LNCaP clone FGC (cell line): Measurements from ENCODE around the gene ARHGEF28.

ENCODE experiments used
- DNase-seq: peaks from one replicate; pipeline ENCODE4 v3.0.0-alpha.2; 2011; ENCODE audit warnings: low read depth
- H3K4me3 ChIP-seq: 2 replicates; pipeline ENCODE4 v1.5.1; 2011; ENCODE audit warnings: mild to moderate bottlenecking, low read depth, low read length, control low read depth
- TF ChIP-seq, protein P1 (sequence below): IDR thresholded peaks from 2 replicates; pipeline ENCODE4 v1.5.1; 2012; ENCODE audit warnings: mild to moderate bottlenecking; ENCODE audit not compliant: control insufficient read depth, insufficient read depth; ENCODE audit errors: extremely low read depth

Gene ARHGEF28

DNA sequence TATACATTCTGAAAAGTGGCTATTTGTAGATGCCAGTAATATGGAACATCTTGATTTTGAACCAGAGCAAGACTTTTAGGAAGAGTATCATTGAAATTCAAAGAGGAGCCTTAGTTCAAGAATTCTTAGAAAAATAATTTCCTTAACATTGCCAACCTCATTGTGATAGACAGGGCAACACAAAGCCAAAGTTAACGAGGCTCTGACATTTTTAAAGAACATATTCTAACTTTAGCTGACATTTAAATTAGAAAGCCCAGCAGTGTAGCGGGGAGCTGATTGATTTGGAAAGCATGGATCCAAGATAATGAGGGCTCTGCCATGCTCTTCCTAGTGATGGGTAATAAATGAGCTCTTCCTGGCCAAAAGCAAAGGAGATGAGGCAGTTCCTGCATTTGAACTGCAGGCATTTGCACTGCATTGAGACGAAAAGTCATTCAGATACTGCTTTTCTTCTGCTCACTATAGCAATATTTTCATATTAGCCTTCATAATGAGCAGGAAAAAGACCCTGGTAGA, 325.0 kb downstream of the ARHGEF28 start:
- no peak for DNase-seq
- TF ChIP-seq, protein P1, sequence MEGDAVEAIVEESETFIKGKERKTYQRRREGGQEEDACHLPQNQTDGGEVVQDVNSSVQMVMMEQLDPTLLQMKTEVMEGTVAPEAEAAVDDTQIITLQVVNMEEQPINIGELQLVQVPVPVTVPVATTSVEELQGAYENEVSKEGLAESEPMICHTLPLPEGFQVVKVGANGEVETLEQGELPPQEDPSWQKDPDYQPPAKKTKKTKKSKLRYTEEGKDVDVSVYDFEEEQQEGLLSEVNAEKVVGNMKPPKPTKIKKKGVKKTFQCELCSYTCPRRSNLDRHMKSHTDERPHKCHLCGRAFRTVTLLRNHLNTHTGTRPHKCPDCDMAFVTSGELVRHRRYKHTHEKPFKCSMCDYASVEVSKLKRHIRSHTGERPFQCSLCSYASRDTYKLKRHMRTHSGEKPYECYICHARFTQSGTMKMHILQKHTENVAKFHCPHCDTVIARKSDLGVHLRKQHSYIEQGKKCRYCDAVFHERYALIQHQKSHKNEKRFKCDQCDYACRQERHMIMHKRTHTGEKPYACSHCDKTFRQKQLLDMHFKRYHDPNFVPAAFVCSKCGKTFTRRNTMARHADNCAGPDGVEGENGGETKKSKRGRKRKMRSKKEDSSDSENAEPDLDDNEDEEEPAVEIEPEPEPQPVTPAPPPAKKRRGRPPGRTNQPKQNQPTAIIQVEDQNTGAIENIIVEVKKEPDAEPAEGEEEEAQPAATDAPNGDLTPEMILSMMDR = no peak
- no peak overlapping the region for H3K4me3 ChIP-seq

DNA sequence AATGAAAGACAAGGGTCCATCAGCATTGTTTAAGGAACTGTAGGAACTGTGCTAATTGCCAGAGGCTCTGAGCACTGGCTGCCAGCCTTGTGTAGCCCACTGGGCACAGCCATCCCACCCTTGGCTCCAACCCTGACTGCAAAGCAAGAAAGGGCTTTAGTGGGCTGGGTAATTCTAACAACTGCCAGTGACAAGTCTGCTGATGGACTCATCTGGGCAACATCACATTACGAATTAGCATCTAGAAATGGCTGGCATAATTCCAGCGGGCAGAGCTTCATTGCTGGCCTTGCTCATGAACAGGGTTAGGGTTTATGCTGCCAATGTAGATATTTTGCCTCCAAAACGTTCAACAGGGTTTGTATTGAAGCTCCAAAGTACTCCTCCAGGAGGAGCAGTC, 326.9 kb downstream of the ARHGEF28 start:
- no peak overlapping the region for H3K4me3 ChIP-seq
- no peak for DNase-seq
- TF ChIP-seq, protein P1 = no peak

DNA sequence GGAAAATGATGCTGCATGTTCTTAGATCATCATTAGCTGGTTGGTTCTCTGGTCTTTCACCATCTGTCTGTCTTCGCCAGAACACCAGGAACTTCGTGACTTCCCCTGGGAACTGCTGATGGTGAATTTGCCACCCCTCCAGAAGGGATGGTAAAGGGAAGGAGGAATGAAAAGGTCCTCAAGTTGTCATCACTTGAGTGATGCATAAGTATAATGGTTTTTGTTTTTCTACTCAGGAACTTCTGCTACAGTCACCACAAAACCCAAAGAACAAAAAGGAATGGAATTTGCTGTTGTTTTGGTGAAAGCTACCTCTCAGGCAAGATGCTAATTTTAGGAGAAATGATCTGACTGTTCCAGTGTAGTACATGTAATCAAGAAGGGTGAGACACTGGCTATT, 328.4 kb downstream of the ARHGEF28 start:
- no peak overlapping the region for H3K4me3 ChIP-seq
- TF ChIP-seq, protein P1 = no peak
- no peak for DNase-seq

DNA sequence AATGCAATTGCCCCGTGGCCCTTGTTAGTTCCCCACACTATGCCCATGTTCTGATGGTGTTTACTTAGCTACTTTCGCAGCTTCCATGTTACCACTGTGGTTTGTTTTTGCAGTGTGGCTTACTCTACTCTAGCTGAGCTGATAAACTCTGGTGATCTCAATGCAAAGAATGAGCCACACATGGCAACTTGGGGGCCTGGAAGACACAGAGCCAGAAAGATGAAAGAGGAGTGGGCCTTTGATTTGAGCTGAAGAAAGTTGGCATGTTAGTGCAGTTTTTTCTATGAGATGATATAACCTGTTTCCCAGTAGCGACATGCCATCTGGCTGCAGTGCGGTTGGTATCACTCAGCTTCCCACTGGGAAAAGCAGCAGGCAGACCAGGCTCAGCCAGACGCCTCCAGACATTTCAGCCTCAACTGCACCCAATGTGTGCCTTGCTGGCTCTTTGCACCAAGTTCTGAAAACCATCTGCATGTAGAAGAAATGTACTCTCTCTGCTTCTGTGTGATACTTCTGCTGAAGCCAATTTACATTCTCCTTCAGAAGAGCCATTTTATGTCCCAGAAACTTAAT, 329.4 kb downstream of the ARHGEF28 start:
- no peak for DNase-seq
- H3K4me3 ChIP-seq = no peak overlapping the region
- TF ChIP-seq, protein P1 = no peak

DNA sequence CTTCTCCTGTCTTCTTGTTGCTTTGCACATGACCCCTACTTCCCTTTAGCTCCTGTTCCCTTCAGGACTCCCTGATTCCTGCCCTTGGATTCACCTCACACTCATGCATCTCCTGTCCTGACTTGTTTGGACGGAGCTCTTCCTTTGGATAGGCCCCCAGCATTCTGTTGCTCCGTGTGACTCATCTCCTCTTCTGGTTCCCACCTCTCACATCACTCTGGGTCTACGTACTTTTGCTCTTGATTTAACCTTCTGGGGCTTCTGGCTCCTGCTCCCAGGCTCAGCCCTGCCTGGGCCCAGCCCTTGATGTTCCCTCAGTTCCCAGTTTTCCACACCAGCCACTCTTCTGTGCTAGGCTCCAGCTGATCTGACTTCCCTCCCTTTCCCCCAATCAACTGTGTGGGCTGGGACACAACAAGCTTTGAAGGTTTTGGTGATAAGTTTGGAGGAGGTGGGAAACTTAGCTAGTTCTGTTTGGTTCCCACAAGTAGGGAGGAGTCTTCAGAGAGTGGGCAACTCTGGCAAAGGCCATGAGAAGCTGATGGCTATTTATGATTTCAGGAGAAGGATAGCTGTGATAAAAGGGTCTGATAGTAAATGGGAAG, 331.5 kb downstream of the ARHGEF28 start:
- H3K4me3 ChIP-seq = no peak overlapping the region
- no peak for DNase-seq
- TF ChIP-seq, protein P1 = no peak

DNA sequence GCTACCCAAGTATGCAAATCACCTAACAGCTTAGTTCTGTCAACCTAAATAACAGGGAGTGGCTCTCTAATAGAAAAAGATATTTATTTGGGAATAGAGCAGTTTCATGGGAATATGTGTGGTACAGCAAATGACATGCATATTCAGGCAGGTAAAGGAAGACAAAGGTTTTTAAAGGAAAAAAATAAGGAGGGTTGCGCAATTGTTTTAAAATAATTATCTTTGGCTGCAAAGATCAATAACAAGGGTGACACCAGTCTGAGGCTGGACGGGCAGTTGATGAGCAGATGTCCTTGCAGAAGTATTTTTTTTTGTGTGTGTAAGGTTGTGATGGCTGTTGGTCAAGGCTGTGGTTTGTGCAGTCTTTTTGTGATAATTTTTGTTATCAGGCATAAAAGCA, 332.0 kb downstream of the ARHGEF28 start:
- TF ChIP-seq, protein P1 = no peak
- DNase-seq = no peak
- no peak overlapping the region for H3K4me3 ChIP-seq

DNA sequence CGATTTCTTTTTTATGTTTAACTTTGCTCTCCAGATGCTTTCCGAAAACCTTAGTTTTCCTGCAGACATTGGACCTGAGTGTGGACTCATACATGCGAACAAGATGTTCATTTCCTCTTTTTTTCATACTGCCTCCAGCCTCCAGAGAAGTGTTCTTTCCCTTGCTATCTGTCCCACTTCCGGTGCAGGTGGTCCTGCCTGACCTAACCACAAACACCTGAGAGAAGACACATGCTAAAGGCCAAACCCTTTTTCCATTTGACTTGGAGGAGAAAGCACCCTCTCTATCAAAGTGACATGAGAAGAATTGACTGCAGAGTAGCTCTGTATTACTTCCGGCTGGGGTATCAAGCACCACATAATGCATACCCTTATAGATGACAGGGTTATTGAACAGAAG, 334.0 kb downstream of the ARHGEF28 start:
- H3K4me3 ChIP-seq = no peak overlapping the region
- TF ChIP-seq, protein P1 = no peak
- no peak for DNase-seq
